Activated CD4-positive, alpha-beta T cell treated with anti-CD3 and anti-CD28 coated beads for 48 hours (primary cell): ENCODE measurements around the gene SLC50A1.
"Not testable (repeated sequence)": the region's sequence is repeated elsewhere in the genome, so short reads cannot be mapped to it uniquely, and the experiment has no call there.

Source experiments
- DNase-seq: peaks from one replicate; pipeline ENCODE4 v3.0.0-alpha.2; 2020

Gene SLC50A1

GRCh38 chr1:155137154-155137949 lies 1.7 kb downstream of the SLC50A1 start:
- DNase-seq: no peak

GRCh38 chr1:155139895-155140629 lies 4.4 kb downstream of the SLC50A1 start, which contains the start of gene DPM3:
Gene DPM3 (minus strand): TSS chr1:155140531. CDS start chr1:155140240, 291 bp downstream.
- DNase-seq: peak; percentile 95

GRCh38 chr1:155140630-155140953 lies 4.9 kb downstream of the SLC50A1 start:
- no peak for DNase-seq

- DNase-seq: no peak
Measured at GRCh38 chr1:155141749-155142148, 6.1 kb downstream of the SLC50A1 start.

GRCh38 chr1:155145491-155145890 lies 9.8 kb downstream of the SLC50A1 start:
- DNase-seq: no peak

- not testable (repeated sequence) for DNase-seq
Measured at GRCh38 chr1:155155996-155156643, 20.5 kb downstream of the SLC50A1 start.

GRCh38 chr1:155158991-155159390 lies 23.3 kb downstream of the SLC50A1 start:
- DNase-seq: no peak

- no peak for DNase-seq
Measured at GRCh38 chr1:155160128-155160527, 24.5 kb downstream of the SLC50A1 start.

GRCh38 chr1:155162631-155163030 lies 27.0 kb downstream of the SLC50A1 start:
- DNase-seq: not testable (repeated sequence)

GRCh38 chr1:155163785-155164184 lies 28.1 kb downstream of the SLC50A1 start:
- not testable (repeated sequence) for DNase-seq

GRCh38 chr1:155164625-155165024 lies 29.0 kb downstream of the SLC50A1 start:
- DNase-seq: not testable (repeated sequence)

GRCh38 chr1:155166051-155166470 lies 30.4 kb downstream of the SLC50A1 start:
- DNase-seq: no peak

GRCh38 chr1:155166471-155167165 lies 31.0 kb downstream of the SLC50A1 start:
- no peak for DNase-seq

GRCh38 chr1:155167166-155168104 lies 31.8 kb downstream of the SLC50A1 start:
- DNase-seq: peak; percentile 93

- not testable (repeated sequence) for DNase-seq
Measured at GRCh38 chr1:155168105-155168445, 32.4 kb downstream of the SLC50A1 start.

- no peak for DNase-seq
Measured at GRCh38 chr1:155168456-155169210, 33.0 kb downstream of the SLC50A1 start.

- no peak for DNase-seq
Measured at GRCh38 chr1:155169541-155169940, 33.9 kb downstream of the SLC50A1 start.

GRCh38 chr1:155170101-155170785 lies 34.6 kb downstream of the SLC50A1 start:
- DNase-seq: no peak

- no peak for DNase-seq
Measured at GRCh38 chr1:155170806-155171205, 35.2 kb downstream of the SLC50A1 start.
